ENCODE results near the gene CDKN2AIP.
"Not testable (repeated sequence)": the region's sequence is repeated elsewhere in the genome, so short reads cannot be mapped to it uniquely, and the experiment has no call there.

Gene CDKN2AIP

GRCh38 chr4:183455431-183456195 lies 11.2 kb downstream of the CDKN2AIP start:
- H3K9ac ChIP-seq (ENCODE audit: low read length), result no peak overlapping the region
- peaks cover 9% of the 10 kb centered on the region; the same call in 1 of the 2 replicates for H3F3A ChIP-seq (ENCODE audit: insufficient read depth)
- no peaks in the 10 kb centered on the region for H3K9me3 ChIP-seq (ENCODE audit: insufficient read depth, low read length)
- no peak overlapping the region for H3K4me3 ChIP-seq (ENCODE audit: insufficient read depth, low read length, poor library complexity, severe bottlenecking)
- no peak overlapping the region for H2AFZ ChIP-seq (ENCODE audit: low read depth, low read length, severe bottlenecking)
- no peak overlapping the region for H3K4me2 ChIP-seq (ENCODE audit: low read depth, low read length, poor library complexity, severe bottlenecking)
- no peaks in the 10 kb centered on the region for H3K27me3 ChIP-seq (ENCODE audit: low read length)
- no peak for TF ChIP-seq EZH2phosphoT487 (conservative IDR thresholded peaks at IDR 0.05; ENCODE audit: low read length)
- TF ChIP-seq, protein P1, sequence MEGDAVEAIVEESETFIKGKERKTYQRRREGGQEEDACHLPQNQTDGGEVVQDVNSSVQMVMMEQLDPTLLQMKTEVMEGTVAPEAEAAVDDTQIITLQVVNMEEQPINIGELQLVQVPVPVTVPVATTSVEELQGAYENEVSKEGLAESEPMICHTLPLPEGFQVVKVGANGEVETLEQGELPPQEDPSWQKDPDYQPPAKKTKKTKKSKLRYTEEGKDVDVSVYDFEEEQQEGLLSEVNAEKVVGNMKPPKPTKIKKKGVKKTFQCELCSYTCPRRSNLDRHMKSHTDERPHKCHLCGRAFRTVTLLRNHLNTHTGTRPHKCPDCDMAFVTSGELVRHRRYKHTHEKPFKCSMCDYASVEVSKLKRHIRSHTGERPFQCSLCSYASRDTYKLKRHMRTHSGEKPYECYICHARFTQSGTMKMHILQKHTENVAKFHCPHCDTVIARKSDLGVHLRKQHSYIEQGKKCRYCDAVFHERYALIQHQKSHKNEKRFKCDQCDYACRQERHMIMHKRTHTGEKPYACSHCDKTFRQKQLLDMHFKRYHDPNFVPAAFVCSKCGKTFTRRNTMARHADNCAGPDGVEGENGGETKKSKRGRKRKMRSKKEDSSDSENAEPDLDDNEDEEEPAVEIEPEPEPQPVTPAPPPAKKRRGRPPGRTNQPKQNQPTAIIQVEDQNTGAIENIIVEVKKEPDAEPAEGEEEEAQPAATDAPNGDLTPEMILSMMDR (IDR thresholded peaks at IDR 0.05; ENCODE audit: insufficient read depth, low read length, poor library complexity, severe bottlenecking), result no peak
- H3K79me2 ChIP-seq (ENCODE audit: insufficient read depth, low read length), result no peaks in the 10 kb centered on the region
- no peaks in the 10 kb centered on the region for H4K20me1 ChIP-seq (ENCODE audit: low read depth, low read length)
- no peaks in the 10 kb centered on the region for H3K9me2 ChIP-seq (replicated peaks; ENCODE audit: insufficient read depth, low read length)
- H3K36me3 ChIP-seq (ENCODE audit: low read length), result no peaks in the 10 kb centered on the region
- H3K27ac ChIP-seq (ENCODE audit: low read depth, low read length), result no peak overlapping the region

GRCh38 chr4:183458005-183458404 lies 13.6 kb downstream of the CDKN2AIP start:
- no peaks in the 10 kb centered on the region for H3K9me2 ChIP-seq (replicated peaks; ENCODE audit: insufficient read depth, low read length)
- no peak overlapping the region for H3K9ac ChIP-seq (ENCODE audit: low read length)
- no peak overlapping the region for H2AFZ ChIP-seq (ENCODE audit: low read depth, low read length, severe bottlenecking)
- no peaks in the 10 kb centered on the region for H3K36me3 ChIP-seq (ENCODE audit: low read length)
- H3F3A ChIP-seq (ENCODE audit: insufficient read depth), result no peaks in the 10 kb centered on the region
- H3K79me2 ChIP-seq (ENCODE audit: insufficient read depth, low read length), result no peaks in the 10 kb centered on the region
- no peaks in the 10 kb centered on the region for H3K27me3 ChIP-seq (ENCODE audit: low read length)
- TF ChIP-seq, protein P1 (IDR thresholded peaks at IDR 0.05; ENCODE audit: insufficient read depth, low read length, poor library complexity, severe bottlenecking), result no peak
- TF ChIP-seq EZH2phosphoT487 (conservative IDR thresholded peaks at IDR 0.05; ENCODE audit: low read length), result no peak
- no peak overlapping the region for H3K4me3 ChIP-seq (ENCODE audit: insufficient read depth, low read length, poor library complexity, severe bottlenecking)
- no peak overlapping the region for H3K27ac ChIP-seq (ENCODE audit: low read depth, low read length)
- H4K20me1 ChIP-seq (ENCODE audit: low read depth, low read length), result no peaks in the 10 kb centered on the region
- H3K9me3 ChIP-seq (ENCODE audit: insufficient read depth, low read length), result no peaks in the 10 kb centered on the region
- no peak overlapping the region for H3K4me2 ChIP-seq (ENCODE audit: low read depth, low read length, poor library complexity, severe bottlenecking)

GRCh38 chr4:183463903-183464619 lies 19.6 kb downstream of the CDKN2AIP start:
- not testable (repeated sequence) for H3K4me3 ChIP-seq (ENCODE audit: insufficient read depth, low read length, poor library complexity, severe bottlenecking); H3K27me3 ChIP-seq (ENCODE audit: low read length); H3K36me3 ChIP-seq (ENCODE audit: low read length); H3K9ac ChIP-seq (ENCODE audit: low read length); H3K9me3 ChIP-seq (ENCODE audit: insufficient read depth, low read length); H3K79me2 ChIP-seq (ENCODE audit: insufficient read depth, low read length); H3K4me2 ChIP-seq (ENCODE audit: low read depth, low read length, poor library complexity, severe bottlenecking); H3K27ac ChIP-seq (ENCODE audit: low read depth, low read length); H4K20me1 ChIP-seq (ENCODE audit: low read depth, low read length); H2AFZ ChIP-seq (ENCODE audit: low read depth, low read length, severe bottlenecking); H3F3A ChIP-seq (ENCODE audit: insufficient read depth); H3K9me2 ChIP-seq (replicated peaks; ENCODE audit: insufficient read depth, low read length)

DNA sequence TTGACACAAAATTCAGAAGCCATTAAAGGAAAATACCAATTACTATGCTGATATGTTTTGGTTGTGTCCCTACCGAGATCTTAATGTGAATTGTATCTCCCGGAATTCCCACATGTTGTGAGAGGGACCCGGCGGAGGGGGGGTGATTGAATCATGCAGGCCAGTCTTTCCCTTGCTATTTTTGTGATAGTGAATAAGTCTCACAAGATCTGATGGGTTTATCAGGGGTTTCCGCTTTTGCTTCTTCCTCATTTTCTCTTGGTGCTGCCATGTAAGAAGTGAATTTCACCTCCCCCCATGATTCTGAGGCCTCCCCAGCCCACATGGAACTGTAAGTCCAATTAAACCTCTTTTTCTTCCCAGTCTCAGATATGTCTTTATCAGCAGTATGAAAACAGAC lies 21.4 kb downstream of the CDKN2AIP start:
- H3K9ac ChIP-seq (ENCODE audit: low read length); H3K79me2 ChIP-seq (ENCODE audit: insufficient read depth, low read length); H3K36me3 ChIP-seq (ENCODE audit: low read length); H3K27me3 ChIP-seq (ENCODE audit: low read length); H3K4me2 ChIP-seq (ENCODE audit: low read depth, low read length, poor library complexity, severe bottlenecking); H4K20me1 ChIP-seq (ENCODE audit: low read depth, low read length); H3K4me3 ChIP-seq (ENCODE audit: insufficient read depth, low read length, poor library complexity, severe bottlenecking); H3K9me2 ChIP-seq (replicated peaks; ENCODE audit: insufficient read depth, low read length); H3F3A ChIP-seq (ENCODE audit: insufficient read depth); H3K9me3 ChIP-seq (ENCODE audit: insufficient read depth, low read length); H2AFZ ChIP-seq (ENCODE audit: low read depth, low read length, severe bottlenecking); H3K27ac ChIP-seq (ENCODE audit: low read depth, low read length): not testable (repeated sequence)

All from SU-DHL-6 (cell line).